ENCODE results near the gene PROM2.

- TF ChIP-seq, protein P1, sequence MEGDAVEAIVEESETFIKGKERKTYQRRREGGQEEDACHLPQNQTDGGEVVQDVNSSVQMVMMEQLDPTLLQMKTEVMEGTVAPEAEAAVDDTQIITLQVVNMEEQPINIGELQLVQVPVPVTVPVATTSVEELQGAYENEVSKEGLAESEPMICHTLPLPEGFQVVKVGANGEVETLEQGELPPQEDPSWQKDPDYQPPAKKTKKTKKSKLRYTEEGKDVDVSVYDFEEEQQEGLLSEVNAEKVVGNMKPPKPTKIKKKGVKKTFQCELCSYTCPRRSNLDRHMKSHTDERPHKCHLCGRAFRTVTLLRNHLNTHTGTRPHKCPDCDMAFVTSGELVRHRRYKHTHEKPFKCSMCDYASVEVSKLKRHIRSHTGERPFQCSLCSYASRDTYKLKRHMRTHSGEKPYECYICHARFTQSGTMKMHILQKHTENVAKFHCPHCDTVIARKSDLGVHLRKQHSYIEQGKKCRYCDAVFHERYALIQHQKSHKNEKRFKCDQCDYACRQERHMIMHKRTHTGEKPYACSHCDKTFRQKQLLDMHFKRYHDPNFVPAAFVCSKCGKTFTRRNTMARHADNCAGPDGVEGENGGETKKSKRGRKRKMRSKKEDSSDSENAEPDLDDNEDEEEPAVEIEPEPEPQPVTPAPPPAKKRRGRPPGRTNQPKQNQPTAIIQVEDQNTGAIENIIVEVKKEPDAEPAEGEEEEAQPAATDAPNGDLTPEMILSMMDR (IDR thresholded peaks at IDR 0.05) = no peak
- no peak for TF ChIP-seq POLR2A (IDR thresholded peaks at IDR 0.05)
Measured at GRCh38 chr2:95314598-95314963, 40.3 kb downstream of the PROM2 start.
